ENCODE results near the gene KRT7.
"Not testable (repeated sequence)": the region's sequence is repeated elsewhere in the genome, so short reads cannot be mapped to it uniquely, and the experiment has no call there.

KRT7 gene

DNA sequence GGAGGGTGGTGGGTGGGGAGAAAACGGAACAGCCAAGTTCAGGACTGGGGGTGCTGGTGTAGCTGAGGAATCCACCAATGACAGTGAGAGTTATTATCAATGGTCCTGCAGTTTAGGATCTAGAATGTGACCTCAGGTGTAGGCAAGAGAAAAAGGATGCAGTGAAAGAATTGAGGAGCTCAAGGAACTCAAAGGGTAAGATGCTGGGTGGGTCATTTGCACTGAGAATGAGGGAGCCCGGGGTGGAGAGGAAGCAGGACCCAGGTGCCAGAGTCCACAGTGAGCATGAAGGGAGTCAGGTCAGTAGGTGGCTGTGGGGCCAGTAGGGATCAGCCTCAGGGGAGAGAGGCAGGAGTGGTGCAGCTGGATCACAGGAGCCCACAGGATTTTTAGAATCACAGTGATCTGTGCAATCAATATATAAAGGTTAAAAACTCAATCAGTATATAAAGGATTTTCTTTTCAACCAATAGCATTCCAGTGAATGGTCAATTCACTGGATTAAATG, 3.2 kb upstream of the KRT7 start:
- DNase-seq (ENCODE audit: low read depth in 2 of 2), result no peak

DNA sequence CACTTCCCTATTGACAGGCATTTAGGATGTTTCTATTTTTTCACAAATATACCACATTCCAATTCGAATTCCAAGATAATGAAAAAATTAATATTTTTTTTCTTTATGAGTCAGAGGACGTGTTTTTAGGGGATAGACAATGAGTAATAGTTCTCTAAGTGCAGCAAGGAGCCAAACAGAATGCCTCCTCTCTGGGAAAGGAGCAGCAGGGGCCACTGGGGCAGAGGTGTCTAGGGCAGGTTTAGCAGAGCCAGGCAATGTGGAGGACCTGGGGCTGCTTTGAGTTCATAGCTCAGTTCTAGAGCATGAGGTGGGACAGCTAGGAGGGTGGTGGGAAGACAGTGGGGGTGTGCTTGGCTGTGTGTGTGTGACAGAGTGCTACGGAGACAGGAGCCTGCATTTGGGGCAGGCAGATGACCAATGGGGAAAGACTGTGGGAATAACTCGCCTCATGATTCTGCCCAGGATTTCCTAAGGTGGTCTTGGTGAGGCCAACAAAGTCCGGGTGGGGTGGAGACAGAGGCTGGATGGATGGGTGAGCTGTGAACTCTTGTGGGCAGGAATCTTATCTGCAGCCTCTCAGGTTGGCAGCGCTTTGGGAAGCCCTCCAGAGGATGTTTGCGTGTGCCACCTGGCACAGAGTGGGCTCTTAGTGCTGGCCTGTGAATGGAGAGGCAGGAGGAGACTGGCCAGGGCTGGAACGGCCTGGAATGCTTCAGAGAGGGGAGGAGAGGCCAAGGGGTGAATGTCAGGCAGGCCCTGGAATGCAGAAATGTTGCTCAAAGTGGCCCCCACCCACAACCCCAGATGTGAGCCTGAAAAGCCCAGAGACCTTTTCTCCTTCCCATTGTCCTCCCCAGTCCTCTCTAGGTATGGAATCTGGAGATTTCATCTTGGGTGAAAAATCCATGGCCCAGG, 2.4 kb upstream of the KRT7 start:
- DNase-seq (ENCODE audit: low read depth in 2 of 2), result no peak

DNA sequence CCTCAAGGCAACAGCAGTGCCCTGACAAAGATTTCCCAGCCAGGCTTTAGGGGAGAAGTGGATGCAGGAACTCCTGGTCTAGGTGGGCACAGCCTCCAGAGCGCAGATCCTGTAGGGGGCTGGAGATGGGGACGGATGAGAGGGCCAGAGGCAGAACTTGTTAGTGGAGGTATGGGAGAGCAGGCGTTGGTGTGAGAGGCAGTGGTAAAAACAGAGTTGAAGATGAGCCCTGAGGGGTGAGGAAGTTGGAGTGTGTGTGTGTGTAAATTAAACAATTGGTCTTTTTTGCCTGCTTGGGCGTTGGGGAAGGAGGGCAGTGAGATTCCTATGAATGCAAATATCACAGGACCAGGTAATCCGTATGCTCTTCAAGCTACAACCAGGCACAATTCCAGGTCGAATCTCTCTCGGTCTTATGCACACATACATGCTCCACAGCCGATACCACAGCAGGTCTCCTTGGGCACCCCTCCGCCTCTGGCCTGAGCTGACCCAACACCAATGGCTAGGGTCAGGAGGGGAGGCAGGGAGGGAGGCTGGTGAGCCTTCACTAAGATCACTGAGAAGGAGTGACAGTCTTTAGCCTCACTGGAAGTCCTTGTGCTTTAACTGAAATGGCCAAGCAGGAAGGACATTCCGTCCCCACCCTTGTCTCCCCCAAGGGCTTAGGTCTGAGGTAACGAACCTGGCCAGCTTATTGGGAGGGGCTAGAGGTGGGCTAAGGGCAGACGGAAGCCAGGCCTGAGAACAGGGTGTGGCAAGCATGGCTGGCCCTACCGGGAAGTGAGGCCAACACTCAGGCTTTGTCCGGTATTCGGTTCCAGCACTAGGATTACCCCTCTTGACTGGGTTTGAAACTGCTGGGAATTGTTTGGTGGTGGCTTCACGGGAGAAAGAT, 1.5 kb upstream of the KRT7 start:
- no peak for DNase-seq (ENCODE audit: low read depth in 2 of 2)

DNA sequence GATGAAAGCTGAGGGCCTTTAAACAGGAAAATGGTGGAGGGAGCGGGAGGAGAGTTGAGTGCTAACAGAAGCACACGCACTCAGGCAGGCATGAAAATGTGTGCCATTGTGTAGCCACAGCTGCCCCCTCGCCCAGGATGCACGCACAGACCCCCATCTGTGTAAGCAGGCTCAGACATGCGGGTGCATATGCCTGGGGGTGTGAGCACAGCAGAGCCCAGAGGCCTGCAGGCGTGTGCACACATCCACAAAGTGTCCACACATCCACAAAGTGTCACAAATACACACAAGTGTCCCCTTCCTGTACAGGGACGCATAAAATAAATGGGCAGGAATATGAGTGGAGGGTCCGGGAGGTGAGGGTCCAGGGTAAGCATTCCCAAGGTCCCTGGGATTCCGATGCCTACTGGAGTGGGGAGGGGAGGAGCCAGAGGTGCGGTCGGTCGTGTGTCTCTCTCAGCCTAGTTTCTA, 805 bp upstream of the KRT7 start:
- no peak for DNase-seq (ENCODE audit: low read depth in 2 of 2)

DNA sequence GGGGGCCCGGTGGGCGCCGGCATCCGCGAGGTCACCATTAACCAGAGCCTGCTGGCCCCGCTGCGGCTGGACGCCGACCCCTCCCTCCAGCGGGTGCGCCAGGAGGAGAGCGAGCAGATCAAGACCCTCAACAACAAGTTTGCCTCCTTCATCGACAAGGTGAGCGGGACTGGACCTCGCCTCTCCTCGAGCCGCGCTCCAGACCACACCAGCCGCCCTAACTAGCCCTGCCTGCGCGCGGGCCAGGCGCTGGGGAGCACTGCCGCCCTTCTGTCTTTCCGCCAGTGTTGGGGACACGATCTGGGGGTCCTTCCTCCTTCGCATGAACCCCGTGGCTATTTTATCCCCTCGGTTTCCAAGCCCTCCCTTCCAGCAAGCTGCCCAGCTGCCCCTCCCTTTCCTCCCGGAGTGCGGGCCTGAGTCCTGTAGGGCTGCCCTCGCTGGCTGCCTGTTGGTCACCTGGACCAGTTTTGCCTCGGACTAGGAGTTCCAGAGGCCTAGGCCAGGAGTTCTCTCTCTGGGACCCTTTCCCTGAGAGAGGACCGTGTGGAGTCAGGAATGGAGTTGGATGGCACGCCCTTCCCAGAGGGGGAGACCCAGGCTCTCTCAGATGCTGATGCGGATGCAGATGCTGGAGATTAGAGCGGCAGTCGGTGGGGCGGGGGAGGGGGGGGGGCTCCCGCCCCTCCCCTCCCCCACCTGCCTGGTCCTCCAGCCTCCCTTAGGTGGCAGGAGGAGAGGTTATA, 592 bp downstream of the KRT7 start:
- DNase-seq (ENCODE audit: low read depth in 2 of 2), result no peak

DNA sequence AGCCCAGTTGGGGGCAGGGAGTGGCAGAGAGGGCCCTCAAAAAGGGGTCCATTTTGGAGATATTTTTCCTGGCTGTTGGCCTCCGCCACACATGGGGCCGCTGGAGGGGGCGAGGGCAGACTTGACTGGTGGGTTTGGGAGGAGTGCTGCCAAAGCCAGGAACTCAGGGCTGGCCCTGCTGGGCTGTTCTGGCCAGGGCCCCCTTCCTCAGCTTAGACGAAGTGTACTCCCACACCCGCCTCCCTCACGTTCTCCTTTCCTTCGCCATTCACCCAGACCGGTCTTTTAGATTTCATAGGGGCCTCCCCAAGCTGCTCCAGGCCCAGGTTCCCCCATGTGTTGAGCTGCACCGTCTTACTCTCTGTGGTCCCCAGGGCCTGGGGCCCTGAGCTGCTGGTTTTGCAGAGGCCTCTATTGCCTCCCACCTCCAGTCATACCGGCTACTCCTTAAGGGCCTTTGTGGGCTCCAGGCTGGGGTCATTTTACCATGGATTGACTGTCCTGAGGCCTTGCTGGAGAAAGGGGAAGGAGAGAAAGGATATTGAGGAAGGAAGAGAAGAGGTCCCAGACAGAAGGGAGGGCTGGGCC, 1.3 kb downstream of the KRT7 start:
- DNase-seq (ENCODE audit: low read depth in 2 of 2), result no peak

DNA sequence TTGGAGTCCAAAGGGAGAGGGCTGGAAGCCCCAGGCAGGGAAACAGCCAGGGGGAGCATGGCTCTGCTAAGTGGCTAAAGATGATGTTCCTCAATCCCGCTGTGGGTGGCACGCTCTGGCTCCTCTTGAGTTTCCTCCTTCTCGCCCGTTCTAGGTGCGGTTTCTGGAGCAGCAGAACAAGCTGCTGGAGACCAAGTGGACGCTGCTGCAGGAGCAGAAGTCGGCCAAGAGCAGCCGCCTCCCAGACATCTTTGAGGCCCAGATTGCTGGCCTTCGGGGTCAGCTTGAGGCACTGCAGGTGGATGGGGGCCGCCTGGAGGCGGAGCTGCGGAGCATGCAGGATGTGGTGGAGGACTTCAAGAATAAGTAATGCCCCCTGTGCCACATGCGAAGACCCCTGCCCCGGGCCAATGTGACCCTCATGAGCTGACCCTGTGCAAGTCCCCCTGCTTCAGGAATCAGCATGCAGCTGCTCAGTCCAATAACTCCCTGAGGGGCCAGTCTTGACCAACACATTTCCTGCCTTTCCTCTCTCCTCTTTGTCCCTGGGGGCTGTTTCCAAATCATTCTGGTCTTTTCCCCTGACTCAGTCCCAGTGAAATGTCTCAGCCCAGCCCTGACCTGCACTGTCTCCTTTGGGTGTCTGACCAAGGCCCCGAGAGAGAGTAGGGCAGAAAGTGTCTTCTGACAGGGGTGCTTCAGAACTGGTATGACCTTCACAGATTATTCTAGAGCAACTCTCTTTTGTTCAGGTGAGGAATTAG, 2.1 kb downstream of the KRT7 start:
- DNase-seq (ENCODE audit: low read depth in 2 of 2), result no peak

DNA sequence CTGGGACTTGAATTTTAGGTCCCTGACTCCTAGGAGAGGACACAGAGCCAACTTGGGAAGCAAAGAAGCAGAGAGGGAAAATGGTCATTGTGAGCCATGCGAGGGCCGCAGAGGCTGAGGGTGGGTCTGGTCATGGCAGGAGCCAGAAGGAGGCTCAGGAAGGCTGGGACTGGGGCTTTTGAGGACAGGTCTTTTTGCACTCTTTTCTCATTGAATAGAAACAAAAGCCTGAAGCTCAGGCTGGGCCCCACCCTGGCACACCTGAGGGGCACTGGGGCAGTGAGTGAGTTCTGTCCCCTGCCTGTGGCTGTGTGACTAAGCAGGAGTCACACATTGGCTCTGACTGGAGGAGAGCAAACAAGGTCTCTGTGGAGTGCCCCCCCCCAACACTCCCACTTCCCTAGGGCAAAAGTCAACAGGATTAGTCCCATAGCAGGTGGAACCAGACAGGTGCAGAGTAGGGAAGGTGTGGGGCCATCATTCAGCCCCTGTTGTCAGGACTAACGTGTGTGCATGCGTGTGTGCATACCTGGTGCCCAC, 2.8 kb downstream of the KRT7 start:
- no peak for DNase-seq (ENCODE audit: low read depth in 2 of 2)

DNA sequence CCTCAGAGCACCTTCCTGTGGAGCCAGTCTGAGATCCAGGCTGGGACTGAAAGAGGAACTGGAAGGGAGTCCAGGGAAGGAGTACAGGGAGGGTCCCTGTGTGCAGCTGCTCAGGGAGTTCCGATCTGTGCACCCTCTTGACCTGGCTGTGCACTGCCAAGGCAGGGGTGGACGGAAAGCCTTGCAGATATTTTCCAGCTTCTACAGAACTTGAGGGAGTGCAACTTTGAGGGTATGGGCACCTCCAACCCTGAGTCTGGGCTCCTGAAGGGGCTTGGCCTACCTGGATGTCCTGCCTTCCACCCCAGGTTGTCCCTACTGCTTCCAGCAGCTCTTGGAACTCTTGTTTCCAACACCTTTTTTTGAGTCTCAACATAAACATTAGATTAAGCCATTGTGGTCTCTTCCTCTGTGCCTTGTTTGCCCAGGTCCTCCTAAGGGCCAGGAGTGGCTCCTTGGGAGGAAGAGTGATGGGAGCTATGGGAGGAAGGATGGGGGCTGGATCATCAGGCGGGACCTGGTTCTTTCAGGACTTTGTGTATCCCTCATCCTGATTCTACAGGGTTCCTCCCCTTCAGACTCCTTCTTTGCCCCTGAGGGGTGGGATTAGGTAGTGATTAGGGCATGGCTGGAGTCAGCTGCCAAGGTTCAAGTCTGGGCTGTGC, 3.5 kb downstream of the KRT7 start:
- DNase-seq (ENCODE audit: low read depth in 2 of 2), result no peak

DNA sequence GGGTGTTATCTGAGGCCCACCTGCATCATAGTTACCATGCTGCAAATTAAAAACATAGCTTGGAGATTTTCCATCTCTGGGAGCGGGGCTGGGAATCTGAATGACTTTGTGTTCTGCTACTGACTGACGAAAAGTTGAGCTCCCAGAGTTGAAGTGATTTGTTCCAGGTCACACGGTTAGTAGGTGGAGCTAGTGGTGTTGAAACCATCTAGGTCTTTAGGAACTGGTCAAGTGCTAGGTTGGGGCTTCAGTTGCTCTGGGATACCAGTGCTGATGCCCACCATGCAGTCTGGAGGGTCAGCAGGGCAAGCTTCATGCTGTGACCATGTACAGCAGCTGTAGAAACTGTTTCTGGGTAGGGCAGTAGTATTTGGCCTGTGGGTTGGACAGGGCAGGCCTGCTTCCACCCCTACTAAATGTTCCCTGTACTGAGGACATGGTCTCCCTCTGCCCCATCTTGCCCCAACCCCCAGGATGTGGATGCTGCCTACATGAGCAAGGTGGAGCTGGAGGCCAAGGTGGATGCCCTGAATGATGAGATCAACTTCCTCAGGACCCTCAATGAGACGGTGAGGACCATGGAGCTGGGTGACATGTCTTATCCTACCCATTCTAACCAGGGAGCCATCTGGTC, 5.3 kb downstream of the KRT7 start:
- DNase-seq (ENCODE audit: low read depth in 2 of 2), result no peak

DNA sequence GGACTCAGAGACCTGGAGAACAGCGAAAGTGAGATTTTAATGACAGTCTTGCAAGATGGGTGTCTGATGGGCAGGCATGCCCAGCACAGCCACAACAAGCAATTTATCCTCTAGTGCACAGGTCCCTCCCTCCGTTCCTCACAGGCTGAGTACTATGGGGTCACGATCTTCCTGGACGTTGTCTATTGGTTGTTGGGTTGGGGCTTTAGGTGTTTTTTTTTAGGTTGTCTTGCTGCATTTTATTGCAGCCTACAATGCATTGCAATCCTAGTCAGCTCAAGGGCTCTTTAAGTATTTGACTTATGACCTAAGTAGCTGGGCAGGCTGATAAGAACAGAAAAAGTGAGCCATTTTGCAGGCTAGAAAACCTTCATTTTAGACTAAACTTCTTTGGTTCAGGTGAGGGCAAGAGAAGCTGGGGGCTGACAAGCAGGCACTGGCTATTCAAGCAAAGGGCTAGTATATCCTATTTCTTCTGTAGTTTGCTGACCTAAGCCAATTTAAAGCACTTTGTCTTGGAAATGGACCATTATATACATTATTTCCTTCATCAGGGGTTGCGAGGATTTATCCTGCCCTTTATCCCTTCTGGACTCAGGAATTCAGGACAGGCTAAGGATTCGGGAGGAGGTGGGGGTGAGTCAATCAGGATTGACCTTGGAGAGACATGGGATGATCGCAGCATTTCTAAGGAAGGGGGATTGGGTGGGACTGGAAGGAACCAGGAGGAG, 6.0 kb downstream of the KRT7 start:
- no peak for DNase-seq (ENCODE audit: low read depth in 2 of 2)

DNA sequence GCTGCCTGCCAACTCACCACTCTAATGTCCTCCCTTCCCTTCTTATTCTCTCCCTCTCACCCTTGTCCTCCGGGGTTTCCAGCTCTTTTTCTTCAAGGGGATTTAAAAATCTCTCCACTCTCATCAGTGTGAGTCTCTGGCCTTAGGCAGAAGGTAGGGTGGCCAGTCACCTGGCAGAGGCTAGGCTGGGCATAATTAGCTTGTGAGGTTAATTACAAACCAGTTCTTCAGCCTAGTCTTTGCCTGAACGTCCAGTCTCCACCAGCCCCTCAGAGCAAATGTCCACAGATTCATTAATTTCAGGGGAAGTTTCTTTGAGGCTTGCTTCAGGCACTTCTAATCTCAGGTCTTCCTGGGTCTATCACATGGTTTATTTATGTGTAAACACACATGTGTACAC, 6.7 kb downstream of the KRT7 start:
- DNase-seq (ENCODE audit: low read depth in 2 of 2), result no peak

DNA sequence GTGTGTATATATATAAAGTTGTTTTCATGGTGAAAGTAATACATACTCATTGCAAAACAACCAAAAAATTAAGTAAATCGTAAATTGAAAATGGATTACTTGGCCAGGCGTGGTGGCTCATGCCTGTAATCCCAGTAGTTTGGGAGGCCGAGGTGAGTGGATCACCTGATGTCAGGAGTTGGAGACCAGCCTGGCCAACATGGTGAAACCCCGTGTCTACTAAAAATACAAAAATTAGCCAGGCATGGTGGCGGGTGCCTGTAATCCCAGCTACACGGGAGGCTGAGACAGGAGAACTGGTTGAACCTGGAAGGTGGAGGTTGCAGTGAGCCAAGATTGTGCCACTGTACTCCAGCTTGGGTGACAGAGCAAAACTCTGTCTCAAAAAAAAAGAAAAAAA, 7.2 kb downstream of the KRT7 start:
- DNase-seq (ENCODE audit: low read depth in 2 of 2), result not testable (repeated sequence)

DNA sequence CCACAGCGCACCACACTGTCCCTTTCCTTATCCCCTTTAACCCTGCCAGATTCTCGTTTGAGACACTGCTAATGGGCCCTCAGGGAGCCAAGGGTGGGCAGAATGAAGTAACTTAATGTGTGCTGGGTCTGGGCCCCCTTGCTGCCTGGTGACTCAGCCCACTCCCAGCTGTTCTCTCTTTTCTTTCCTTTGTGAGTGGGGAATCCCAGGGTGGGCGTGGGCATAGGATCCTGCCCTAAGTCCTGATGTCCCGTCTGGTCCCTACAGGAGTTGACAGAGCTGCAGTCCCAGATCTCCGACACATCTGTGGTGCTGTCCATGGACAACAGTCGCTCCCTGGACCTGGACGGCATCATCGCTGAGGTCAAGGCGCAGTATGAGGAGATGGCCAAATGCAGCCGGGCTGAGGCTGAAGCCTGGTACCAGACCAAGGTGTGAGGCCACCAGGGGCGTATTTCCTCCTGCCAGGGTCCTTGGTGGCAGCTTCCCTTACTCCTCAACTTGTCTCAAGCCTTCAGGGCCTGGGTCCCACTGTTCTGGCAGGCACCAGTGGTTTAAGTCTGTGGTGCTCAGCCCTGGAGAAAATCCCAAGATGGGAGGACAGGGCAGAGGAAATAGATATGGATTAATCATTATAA, 8.3 kb downstream of the KRT7 start:
- no peak for DNase-seq (ENCODE audit: low read depth in 2 of 2)

DNA sequence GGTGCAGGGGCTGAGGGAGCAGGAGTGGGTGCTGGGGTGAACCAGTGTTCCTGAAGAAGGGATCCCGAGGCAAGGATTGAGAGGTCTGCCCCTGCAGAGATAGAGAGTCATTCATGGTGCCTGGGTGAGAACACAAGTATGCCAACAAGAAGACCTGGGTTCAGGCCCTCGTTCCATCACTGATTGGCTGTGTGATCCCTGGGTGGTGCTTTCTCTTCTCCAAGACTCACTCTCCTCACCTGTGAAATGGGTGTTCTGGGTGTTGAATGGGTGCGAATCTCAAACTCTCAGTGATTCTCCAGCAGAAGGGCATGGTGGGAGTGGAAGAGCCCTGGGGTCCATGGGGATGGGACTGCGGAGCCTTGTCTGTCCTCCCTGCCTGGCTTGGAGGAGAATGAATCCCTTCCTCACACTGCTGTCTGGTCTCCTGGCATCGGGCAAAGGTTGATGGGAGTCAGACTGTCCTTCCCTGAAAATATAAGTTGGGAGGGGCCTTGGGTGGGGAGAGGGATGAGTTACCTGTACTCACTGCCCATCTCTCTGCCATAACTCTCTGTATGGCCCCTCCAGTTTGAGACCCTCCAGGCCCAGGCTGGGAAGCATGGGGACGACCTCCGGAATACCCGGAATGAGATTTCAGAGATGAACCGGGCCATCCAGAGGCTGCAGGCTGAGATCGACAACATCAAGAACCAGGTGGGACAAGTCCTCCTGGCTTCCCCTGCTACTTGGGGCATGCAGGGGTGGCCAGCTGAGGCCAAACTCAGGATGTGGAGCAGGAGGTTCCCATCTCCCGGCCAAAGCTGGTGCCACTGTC, 9.6 kb downstream of the KRT7 start:
- no peak for DNase-seq (ENCODE audit: low read depth in 2 of 2)

DNA sequence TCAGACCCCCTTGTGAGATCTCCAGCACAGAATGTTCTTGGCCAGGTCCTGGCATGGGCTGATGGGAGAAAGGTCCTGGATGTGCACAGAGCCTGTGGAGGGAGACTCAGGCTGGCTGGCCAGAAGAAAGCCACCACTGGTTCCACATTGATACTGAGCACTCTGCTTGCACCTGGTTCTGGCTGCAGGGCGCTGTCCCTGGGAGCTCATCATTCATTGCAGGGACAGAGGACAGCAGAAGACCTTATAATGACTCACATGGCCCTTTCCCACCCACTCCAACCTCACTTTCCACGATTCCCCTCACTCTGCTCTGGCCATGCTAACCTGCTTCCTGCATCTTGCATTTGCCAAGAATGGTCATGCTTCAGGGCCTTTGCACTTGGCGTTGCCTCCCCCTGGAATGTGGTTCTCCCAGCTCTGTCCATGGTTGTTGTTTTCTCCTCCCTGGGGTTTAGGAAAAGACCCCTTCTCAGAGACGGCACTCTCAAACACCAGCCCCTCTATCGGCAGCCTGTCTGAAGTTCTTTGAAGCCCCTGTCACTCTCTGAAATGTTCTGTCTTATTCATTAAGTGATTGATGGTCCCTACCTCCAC, 10.3 kb downstream of the KRT7 start:
- no peak for DNase-seq (ENCODE audit: low read depth in 2 of 2)
